ENCODE measurements around the gene ECM1. TPM values are rescaled to one million over a fixed set of nuclear protein-coding genes. Genes with fewer than 3 reads are reported as not detected.

ECM1 gene
- 7.7 and 25.1 TPM in 2 replicates for total RNA-seq
- polyA plus RNA-seq, result 108 and 137 TPM in 2 replicates
- 171 and 192 TPM in 2 replicates for polyA plus RNA-seq (2012)
- 162 and 245 TPM in 2 replicates for polyA minus RNA-seq (ENCODE audit: low replicate concordance)

- Histone ChIP-seq H3K4me1 (ENCODE audit: control insufficient read depth, extremely low read depth, insufficient read depth, low read length) (peaks cover 14% of the 10 kb centered on the region), H2AFZ (ENCODE audit: low read length) (peak within 1 kb of the TSS; percentile 54), H3K9ac (ENCODE audit: insufficient read depth, low read length) (peak within 1 kb of the TSS; percentile 63), H3K9me3 (ENCODE audit: control insufficient read depth, insufficient read depth, low read depth, low read length) (no peaks in the 10 kb centered on the region), H3K4me3 (replicated peaks in 1 of 4; ENCODE audit: control extremely low read depth in 1 of 4, insufficient read depth in 1 of 4, low read depth in 3 of 4, low read length in 4 of 4) (peak within 1 kb of the TSS; percentile 26 to 66 (median 57)), H3K4me2 (ENCODE audit: extremely low read depth, insufficient read depth, low read length) (peak within 1 kb of the TSS; percentile 91), H3K36me3 (ENCODE audit: control insufficient read depth, insufficient read depth, low read length) (peaks cover 34% of the 10 kb centered on the region), H3K27ac (ENCODE audit: insufficient read depth, low read length) (peak within 1 kb of the TSS; percentile 91), H3K27me3 (ENCODE audit: control insufficient read depth, insufficient read depth, low read length) (no peaks in the 10 kb centered on the region), H4K20me1 (ENCODE audit: control insufficient read depth, extremely low read depth, insufficient read depth, low read length) (no peaks in the 10 kb centered on the region), H3K79me2 (ENCODE audit: control insufficient read depth, insufficient read depth, low read length) (peaks cover 19% of the 10 kb centered on the region)
- peak; percentile 75 to 83 for DNase-seq (ENCODE audit: low read depth in 2 of 2)
- TF ChIP-seq, protein P1, sequence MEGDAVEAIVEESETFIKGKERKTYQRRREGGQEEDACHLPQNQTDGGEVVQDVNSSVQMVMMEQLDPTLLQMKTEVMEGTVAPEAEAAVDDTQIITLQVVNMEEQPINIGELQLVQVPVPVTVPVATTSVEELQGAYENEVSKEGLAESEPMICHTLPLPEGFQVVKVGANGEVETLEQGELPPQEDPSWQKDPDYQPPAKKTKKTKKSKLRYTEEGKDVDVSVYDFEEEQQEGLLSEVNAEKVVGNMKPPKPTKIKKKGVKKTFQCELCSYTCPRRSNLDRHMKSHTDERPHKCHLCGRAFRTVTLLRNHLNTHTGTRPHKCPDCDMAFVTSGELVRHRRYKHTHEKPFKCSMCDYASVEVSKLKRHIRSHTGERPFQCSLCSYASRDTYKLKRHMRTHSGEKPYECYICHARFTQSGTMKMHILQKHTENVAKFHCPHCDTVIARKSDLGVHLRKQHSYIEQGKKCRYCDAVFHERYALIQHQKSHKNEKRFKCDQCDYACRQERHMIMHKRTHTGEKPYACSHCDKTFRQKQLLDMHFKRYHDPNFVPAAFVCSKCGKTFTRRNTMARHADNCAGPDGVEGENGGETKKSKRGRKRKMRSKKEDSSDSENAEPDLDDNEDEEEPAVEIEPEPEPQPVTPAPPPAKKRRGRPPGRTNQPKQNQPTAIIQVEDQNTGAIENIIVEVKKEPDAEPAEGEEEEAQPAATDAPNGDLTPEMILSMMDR (conservative IDR thresholded peaks at IDR 0.05 in 1 of 2, IDR thresholded peaks at IDR 0.05 in 1 of 2; ENCODE audit: low read depth in 1 of 2, low read length in 2 of 2), result no peak
- TF ChIP-seq EZH2 (IDR thresholded peaks at IDR 0.05; ENCODE audit: low read length, missing control alignments), result no peak
Observed at GRCh38 chr1:150507912-150508864, at the start of gene ECM1. Gene ECM1, plus strand, starts transcription at chr1:150508109. Its CDS starts 101 bp downstream, at chr1:150508210.

DNA sequence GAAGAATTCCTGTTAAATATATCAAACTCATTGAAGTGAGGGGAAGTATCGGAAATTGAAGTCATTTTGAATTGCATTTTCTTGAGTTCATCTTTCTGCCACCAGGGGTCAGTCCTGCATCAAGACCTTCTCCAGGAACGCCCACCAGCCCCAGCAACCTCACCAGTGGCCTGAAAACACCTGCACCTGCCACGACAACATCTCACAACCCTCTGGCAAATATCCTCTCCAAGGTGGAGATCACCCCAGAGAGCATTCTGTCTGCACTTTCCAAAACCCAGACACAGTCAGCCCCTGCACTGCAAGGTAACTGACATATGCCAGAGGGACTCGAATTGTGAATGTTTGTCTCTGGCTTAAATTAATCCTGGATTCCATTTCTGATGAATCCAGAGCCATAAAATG lies 43.5 kb upstream of the ECM1 start:
- H4K20me1 ChIP-seq (ENCODE audit: control insufficient read depth, extremely low read depth, insufficient read depth, low read length), result no peaks in the 10 kb centered on the region
- TF ChIP-seq, protein P1 (conservative IDR thresholded peaks at IDR 0.05 in 1 of 2, IDR thresholded peaks at IDR 0.05 in 1 of 2; ENCODE audit: low read depth in 1 of 2, low read length in 2 of 2), result peak; percentile 69 to 76
- TF ChIP-seq EZH2 (IDR thresholded peaks at IDR 0.05; ENCODE audit: low read length, missing control alignments), result no peak
- H3K79me2 ChIP-seq (ENCODE audit: control insufficient read depth, insufficient read depth, low read length), result no peaks in the 10 kb centered on the region
- no peak overlapping the region for H3K4me3 ChIP-seq (replicated peaks in 1 of 4; ENCODE audit: control extremely low read depth in 1 of 4, insufficient read depth in 1 of 4, low read depth in 3 of 4, low read length in 4 of 4)
- H2AFZ ChIP-seq (ENCODE audit: low read length), result no peak overlapping the region
- H3K9ac ChIP-seq (ENCODE audit: insufficient read depth, low read length), result no peak overlapping the region
- H3K4me2 ChIP-seq (ENCODE audit: extremely low read depth, insufficient read depth, low read length), result no peak overlapping the region
- no peaks in the 10 kb centered on the region for H3K4me1 ChIP-seq (ENCODE audit: control insufficient read depth, extremely low read depth, insufficient read depth, low read length)
- DNase-seq (ENCODE audit: low read depth in 2 of 2), result peak; percentile 46 to 68
- H3K36me3 ChIP-seq (ENCODE audit: control insufficient read depth, insufficient read depth, low read length), result peaks cover 2% of the 10 kb centered on the region
- H3K27me3 ChIP-seq (ENCODE audit: control insufficient read depth, insufficient read depth, low read length), result no peaks in the 10 kb centered on the region
- H3K27ac ChIP-seq (ENCODE audit: insufficient read depth, low read length), result no peak overlapping the region
- H3K9me3 ChIP-seq (ENCODE audit: control insufficient read depth, insufficient read depth, low read depth, low read length), result no peaks in the 10 kb centered on the region

GRCh38 chr1:150466964-150467363 lies 40.9 kb upstream of the ECM1 start:
- no peaks in the 10 kb centered on the region for H3K9me3 ChIP-seq (ENCODE audit: control insufficient read depth, insufficient read depth, low read depth, low read length)
- no peak overlapping the region for H3K27ac ChIP-seq (ENCODE audit: insufficient read depth, low read length)
- H3K4me1 ChIP-seq (ENCODE audit: control insufficient read depth, extremely low read depth, insufficient read depth, low read length), result no peaks in the 10 kb centered on the region
- H3K9ac ChIP-seq (ENCODE audit: insufficient read depth, low read length), result no peak overlapping the region
- no peaks in the 10 kb centered on the region for H3K79me2 ChIP-seq (ENCODE audit: control insufficient read depth, insufficient read depth, low read length)
- H3K36me3 ChIP-seq (ENCODE audit: control insufficient read depth, insufficient read depth, low read length), result peaks cover 12% of the 10 kb centered on the region
- no peaks in the 10 kb centered on the region for H4K20me1 ChIP-seq (ENCODE audit: control insufficient read depth, extremely low read depth, insufficient read depth, low read length)
- no peaks in the 10 kb centered on the region for H3K27me3 ChIP-seq (ENCODE audit: control insufficient read depth, insufficient read depth, low read length)
- TF ChIP-seq EZH2 (IDR thresholded peaks at IDR 0.05; ENCODE audit: low read length, missing control alignments), result no peak
- TF ChIP-seq, protein P1 (conservative IDR thresholded peaks at IDR 0.05 in 1 of 2, IDR thresholded peaks at IDR 0.05 in 1 of 2; ENCODE audit: low read depth in 1 of 2, low read length in 2 of 2), result no peak
- no peak overlapping the region for H2AFZ ChIP-seq (ENCODE audit: low read length)
- DNase-seq (ENCODE audit: low read depth in 2 of 2), result no peak
- H3K4me3 ChIP-seq (replicated peaks in 1 of 4; ENCODE audit: control extremely low read depth in 1 of 4, insufficient read depth in 1 of 4, low read depth in 3 of 4, low read length in 4 of 4), result no peak overlapping the region
- H3K4me2 ChIP-seq (ENCODE audit: extremely low read depth, insufficient read depth, low read length), result no peak overlapping the region
